Measurements from ENCODE around the gene GPR85. TPM values are rescaled to one million over a fixed set of nuclear protein-coding genes. Genes with fewer than 3 reads are reported as not detected.

The GPR85 gene
- total RNA-seq, 1 donor from 2014 or later = 0.73 TPM

DNA sequence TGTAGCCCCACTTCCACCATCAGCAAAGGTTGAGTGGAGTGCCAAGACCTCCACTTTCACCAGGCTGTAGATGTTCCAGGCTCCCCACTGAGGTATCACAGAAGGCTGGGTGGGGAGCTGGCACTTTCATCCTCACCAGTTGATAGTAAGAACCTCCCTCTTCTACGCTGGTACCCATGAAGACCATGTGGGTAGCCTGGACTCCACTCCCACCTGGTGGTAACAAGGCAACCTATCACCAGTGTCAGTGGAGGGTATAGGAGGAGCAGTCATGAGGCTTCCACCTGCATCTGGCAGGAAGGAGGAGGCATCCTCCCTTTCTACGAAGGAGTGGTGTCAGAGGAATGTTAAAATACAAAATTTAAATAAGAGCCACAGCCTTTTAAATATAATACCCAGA lies 27.3 kb upstream of the GPR85 start:
- FAIRE-seq = no peak
- no peaks in the 10 kb centered on the region for H3K9me3 Mint-ChIP-seq (ENCODE audit: unreplicated experiment)
- no peak for DNase-seq (ENCODE audit: low read depth)
- H3K4me3 Mint-ChIP-seq (ENCODE audit: unreplicated experiment) = no peak overlapping the region
- H2AFZ ChIP-seq (ENCODE audit: low read depth, low read length) = no peak overlapping the region
- H3K27ac ChIP-seq (ENCODE audit: low read depth, low read length) = no peak overlapping the region
- no peak for TF ChIP-seq EZH2 (IDR thresholded peaks at IDR 0.05; ENCODE audit: insufficient read depth, low read length)
- TF ChIP-seq, protein P1, sequence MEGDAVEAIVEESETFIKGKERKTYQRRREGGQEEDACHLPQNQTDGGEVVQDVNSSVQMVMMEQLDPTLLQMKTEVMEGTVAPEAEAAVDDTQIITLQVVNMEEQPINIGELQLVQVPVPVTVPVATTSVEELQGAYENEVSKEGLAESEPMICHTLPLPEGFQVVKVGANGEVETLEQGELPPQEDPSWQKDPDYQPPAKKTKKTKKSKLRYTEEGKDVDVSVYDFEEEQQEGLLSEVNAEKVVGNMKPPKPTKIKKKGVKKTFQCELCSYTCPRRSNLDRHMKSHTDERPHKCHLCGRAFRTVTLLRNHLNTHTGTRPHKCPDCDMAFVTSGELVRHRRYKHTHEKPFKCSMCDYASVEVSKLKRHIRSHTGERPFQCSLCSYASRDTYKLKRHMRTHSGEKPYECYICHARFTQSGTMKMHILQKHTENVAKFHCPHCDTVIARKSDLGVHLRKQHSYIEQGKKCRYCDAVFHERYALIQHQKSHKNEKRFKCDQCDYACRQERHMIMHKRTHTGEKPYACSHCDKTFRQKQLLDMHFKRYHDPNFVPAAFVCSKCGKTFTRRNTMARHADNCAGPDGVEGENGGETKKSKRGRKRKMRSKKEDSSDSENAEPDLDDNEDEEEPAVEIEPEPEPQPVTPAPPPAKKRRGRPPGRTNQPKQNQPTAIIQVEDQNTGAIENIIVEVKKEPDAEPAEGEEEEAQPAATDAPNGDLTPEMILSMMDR (IDR thresholded peaks at IDR 0.05; ENCODE audit: insufficient read depth, low read depth, low read length) = no peak
- H3K36me3 ChIP-seq (ENCODE audit: insufficient read depth, low read length) = no peaks in the 10 kb centered on the region
- no peak overlapping the region for H3K4me3 ChIP-seq (ENCODE audit: insufficient read depth, low read depth, low read length)
- H3K4me1 Mint-ChIP-seq (ENCODE audit: low read depth, unreplicated experiment) = no peaks in the 10 kb centered on the region
- no peak overlapping the region for H3K4me2 ChIP-seq (ENCODE audit: low read length)
- no peak overlapping the region for H3K9ac ChIP-seq (ENCODE audit: low read length)
- H4K20me1 ChIP-seq (ENCODE audit: insufficient read depth, low read length) = no peaks in the 10 kb centered on the region
- H3K27me3 ChIP-seq (ENCODE audit: insufficient read depth, low read length) = no peaks in the 10 kb centered on the region
- no peaks in the 10 kb centered on the region for H3K27me3 Mint-ChIP-seq (ENCODE audit: low read depth, unreplicated experiment)
- peaks cover 3% of the 10 kb centered on the region for H3K36me3 Mint-ChIP-seq (ENCODE audit: low read depth, unreplicated experiment)
- peaks cover 8% of the 10 kb centered on the region for H3K79me2 ChIP-seq (ENCODE audit: insufficient read depth, low read length)
- H3K9me3 ChIP-seq (ENCODE audit: insufficient read depth, low read depth, low read length) = no peaks in the 10 kb centered on the region
- H3K4me1 ChIP-seq (ENCODE audit: insufficient read depth, low read length) = no peaks in the 10 kb centered on the region
- H3K27ac Mint-ChIP-seq (ENCODE audit: unreplicated experiment) = no peak overlapping the region

DNA sequence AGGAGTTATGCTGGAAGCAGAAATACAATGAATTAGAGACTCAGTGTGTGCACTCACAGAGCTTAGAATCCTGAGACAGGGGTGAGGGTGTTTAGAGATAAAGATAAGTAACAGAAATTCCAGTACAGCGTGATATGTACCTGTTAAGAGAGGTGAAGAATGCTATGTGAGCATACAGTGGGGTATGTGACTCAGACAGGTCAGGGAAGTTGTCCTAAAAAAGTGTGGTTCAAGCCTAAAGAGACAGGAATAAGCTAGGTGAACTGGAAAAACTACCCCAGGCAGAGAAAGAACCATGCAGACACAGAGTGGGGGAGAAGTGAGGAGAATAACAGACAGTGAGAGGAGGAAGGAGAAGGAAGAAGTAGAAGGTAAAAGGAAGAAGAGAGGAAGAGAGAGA lies 23.1 kb upstream of the GPR85 start:
- no peak overlapping the region for H3K27ac Mint-ChIP-seq (ENCODE audit: unreplicated experiment)
- H3K9ac ChIP-seq (ENCODE audit: low read length) = no peak overlapping the region
- H3K9me3 ChIP-seq (ENCODE audit: insufficient read depth, low read depth, low read length) = no peaks in the 10 kb centered on the region
- H2AFZ ChIP-seq (ENCODE audit: low read depth, low read length) = no peak overlapping the region
- no peak overlapping the region for H3K27ac ChIP-seq (ENCODE audit: low read depth, low read length)
- TF ChIP-seq EZH2 (IDR thresholded peaks at IDR 0.05; ENCODE audit: insufficient read depth, low read length) = no peak
- TF ChIP-seq, protein P1 (IDR thresholded peaks at IDR 0.05; ENCODE audit: insufficient read depth, low read depth, low read length) = no peak
- peaks cover 3% of the 10 kb centered on the region for H3K36me3 Mint-ChIP-seq (ENCODE audit: low read depth, unreplicated experiment)
- H3K36me3 ChIP-seq (ENCODE audit: insufficient read depth, low read length) = no peaks in the 10 kb centered on the region
- H3K4me3 ChIP-seq (ENCODE audit: insufficient read depth, low read depth, low read length) = no peak overlapping the region
- no peaks in the 10 kb centered on the region for H3K27me3 ChIP-seq (ENCODE audit: insufficient read depth, low read length)
- no peaks in the 10 kb centered on the region for H3K27me3 Mint-ChIP-seq (ENCODE audit: low read depth, unreplicated experiment)
- no peaks in the 10 kb centered on the region for H3K79me2 ChIP-seq (ENCODE audit: insufficient read depth, low read length)
- H4K20me1 ChIP-seq (ENCODE audit: insufficient read depth, low read length) = no peaks in the 10 kb centered on the region
- no peaks in the 10 kb centered on the region for H3K4me1 Mint-ChIP-seq (ENCODE audit: low read depth, unreplicated experiment)
- H3K4me2 ChIP-seq (ENCODE audit: low read length) = no peak overlapping the region
- H3K9me3 Mint-ChIP-seq (ENCODE audit: unreplicated experiment) = no peaks in the 10 kb centered on the region
- no peaks in the 10 kb centered on the region for H3K4me1 ChIP-seq (ENCODE audit: insufficient read depth, low read length)
- DNase-seq (ENCODE audit: low read depth) (no peak), FAIRE-seq (no peak)
- H3K4me3 Mint-ChIP-seq (ENCODE audit: unreplicated experiment) = no peak overlapping the region

DNA sequence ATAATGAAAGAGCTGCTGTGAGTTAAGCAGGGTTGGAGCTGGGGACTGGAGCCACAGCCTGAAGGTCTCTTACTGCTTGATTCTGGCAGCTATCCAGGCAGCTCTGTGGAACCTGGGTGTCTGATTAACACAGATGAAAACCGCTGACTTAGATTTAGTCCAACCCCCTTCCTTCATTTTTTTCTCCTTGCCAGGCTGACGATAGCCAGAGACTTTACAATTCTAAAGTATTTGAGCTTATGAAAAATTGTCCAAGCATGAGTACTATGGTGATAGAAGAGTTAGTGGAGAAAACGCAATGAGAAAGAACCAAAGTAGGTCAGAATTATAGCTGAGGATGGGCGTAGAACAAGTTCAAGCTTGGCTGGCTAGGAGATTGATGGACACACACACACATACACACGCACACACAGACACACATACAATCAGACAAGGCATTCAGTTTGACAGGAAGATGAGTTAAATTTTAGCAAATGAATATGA lies 13.5 kb upstream of the GPR85 start:
- Histone ChIP-seq H3K9me3 (ENCODE audit: insufficient read depth, low read depth, low read length) (no peaks in the 10 kb centered on the region), H4K20me1 (ENCODE audit: insufficient read depth, low read length) (no peaks in the 10 kb centered on the region), H3K4me1 (ENCODE audit: insufficient read depth, low read length) (no peaks in the 10 kb centered on the region), H3K4me3 (ENCODE audit: insufficient read depth, low read depth, low read length) (no peak overlapping the region), H3K9ac (ENCODE audit: low read length) (no peak overlapping the region), H3K4me2 (ENCODE audit: low read length) (no peak overlapping the region), H3K79me2 (ENCODE audit: insufficient read depth, low read length) (no peaks in the 10 kb centered on the region), H3K27me3 (ENCODE audit: insufficient read depth, low read length) (no peaks in the 10 kb centered on the region), H3K27ac (ENCODE audit: low read depth, low read length) (no peak overlapping the region), H3K36me3 (ENCODE audit: insufficient read depth, low read length) (no peaks in the 10 kb centered on the region), H2AFZ (ENCODE audit: low read depth, low read length) (no peak overlapping the region)
- H3K36me3 Mint-ChIP-seq (ENCODE audit: low read depth, unreplicated experiment) = no peaks in the 10 kb centered on the region
- DNase-seq (ENCODE audit: low read depth) (peak; percentile 57), FAIRE-seq (no peak)
- no peak overlapping the region for H3K4me3 Mint-ChIP-seq (ENCODE audit: unreplicated experiment)
- H3K27me3 Mint-ChIP-seq (ENCODE audit: low read depth, unreplicated experiment) = no peaks in the 10 kb centered on the region
- no peak overlapping the region for H3K27ac Mint-ChIP-seq (ENCODE audit: unreplicated experiment)
- no peaks in the 10 kb centered on the region for H3K9me3 Mint-ChIP-seq (ENCODE audit: unreplicated experiment)
- no peaks in the 10 kb centered on the region for H3K4me1 Mint-ChIP-seq (ENCODE audit: low read depth, unreplicated experiment)
- TF ChIP-seq, protein P1 (IDR thresholded peaks at IDR 0.05; ENCODE audit: insufficient read depth, low read depth, low read length) = no peak
- TF ChIP-seq EZH2 (IDR thresholded peaks at IDR 0.05; ENCODE audit: insufficient read depth, low read length) = no peak

All from astrocyte (in vitro differentiated cells and primary cell).